ENCODE results near the gene MRPS22. TPM values are rescaled to one million over a fixed set of nuclear protein-coding genes. Genes with fewer than 3 reads are reported as not detected.

The MRPS22 gene
- total and polyA plus RNA-seq, 4 donors, result 33.2 to 44.7 (median 40.2) TPM

GRCh38 chr3:139355476-139355875, 11.7 kb downstream of the MRPS22 start:
- TF ChIP-seq CTCF (IDR thresholded peaks at IDR 0.05; ENCODE audit: control extremely low read depth, extremely low read depth), result no peak
- Histone ChIP-seq H3K4me3 (no peak overlapping the region), H3K27me3 (ENCODE audit: control insufficient read depth in 3 of 3, insufficient read depth in 3 of 3, low read length in 2 of 3) (no peaks in the 10 kb centered on the region), H3K9me3 (ENCODE audit: control insufficient read depth in 4 of 4, insufficient read depth in 3 of 4, low read length in 3 of 4) (no peaks in the 10 kb centered on the region), H3K9ac (ENCODE audit: insufficient read depth in 1 of 2, low read length in 2 of 2) (no peak overlapping the region), H3K36me3 (ENCODE audit: control insufficient read depth in 4 of 4, insufficient read depth in 4 of 4, low read length in 4 of 4) (peaks cover 37 to 61% (median 54%) of the 10 kb centered on the region in 4 donors), H3K27ac (ENCODE audit: low read depth in 1 of 2, low read length in 1 of 2) (no peak overlapping the region), H3K4me1 (ENCODE audit: control insufficient read depth in 5 of 5, insufficient read depth in 5 of 5, low read length in 5 of 5) (peaks cover 0 to 2% (median 0%) of the 10 kb centered on the region in 5 donors)
- DNase-seq (peak in 1 of 3 donors; percentile 9), ATAC-seq (ENCODE audit: insufficient read depth, low FRiP score) (no peak)
- WGBS, 2 donors, result 71 to 85% methylated on average over 4 of the region's 4 CpGs

- Histone ChIP-seq H3K4me1 (ENCODE audit: control insufficient read depth in 5 of 5, insufficient read depth in 5 of 5, low read length in 5 of 5) (peaks cover 0 to 5% (median 2%) of the 10 kb centered on the region in 5 donors), H3K4me3 (no peak overlapping the region), H3K27me3 (ENCODE audit: control insufficient read depth in 3 of 3, insufficient read depth in 3 of 3, low read length in 2 of 3) (no peaks in the 10 kb centered on the region), H3K36me3 (ENCODE audit: control insufficient read depth in 4 of 4, insufficient read depth in 4 of 4, low read length in 4 of 4) (peaks cover 37 to 60% (median 58%) of the 10 kb centered on the region in 4 donors), H3K9ac (ENCODE audit: insufficient read depth in 1 of 2, low read length in 2 of 2) (no peak overlapping the region), H3K9me3 (ENCODE audit: control insufficient read depth in 4 of 4, insufficient read depth in 3 of 4, low read length in 3 of 4) (no peaks in the 10 kb centered on the region), H3K27ac (ENCODE audit: low read depth in 1 of 2, low read length in 1 of 2) (peak overlapping the region in 1 of 2 donors; percentile 33)
- DNase-seq (no peak), ATAC-seq (ENCODE audit: insufficient read depth, low FRiP score) (no peak)
- no peak for TF ChIP-seq CTCF (IDR thresholded peaks at IDR 0.05; ENCODE audit: control extremely low read depth, extremely low read depth)
- 24 to 44% methylated on average over 1 of the region's 1 CpG for WGBS, 2 donors
These were observed 12.1 kb downstream of the MRPS22 start for GRCh38 chr3:139355891-139356290.

- H3K4me1 ChIP-seq (ENCODE audit: control insufficient read depth in 5 of 5, insufficient read depth in 5 of 5, low read length in 5 of 5), result peaks cover 0 to 8% (median 2%) of the 10 kb centered on the region in 5 donors
- no peaks in the 10 kb centered on the region for H3K9me3 ChIP-seq (ENCODE audit: control insufficient read depth in 4 of 4, insufficient read depth in 3 of 4, low read length in 3 of 4)
- no peak for TF ChIP-seq CTCF (IDR thresholded peaks at IDR 0.05; ENCODE audit: control extremely low read depth, extremely low read depth)
- no peak overlapping the region for H3K9ac ChIP-seq (ENCODE audit: insufficient read depth in 1 of 2, low read length in 2 of 2)
- H3K27me3 ChIP-seq (ENCODE audit: control insufficient read depth in 3 of 3, insufficient read depth in 3 of 3, low read length in 2 of 3), result no peaks in the 10 kb centered on the region
- no peak overlapping the region for H3K4me3 ChIP-seq
- H3K36me3 ChIP-seq (ENCODE audit: control insufficient read depth in 4 of 4, insufficient read depth in 4 of 4, low read length in 4 of 4), result peaks cover 35 to 58% (median 53%) of the 10 kb centered on the region in 4 donors
- ATAC-seq (ENCODE audit: insufficient read depth, low FRiP score), result no peak
- no peak overlapping the region for H3K27ac ChIP-seq (ENCODE audit: low read depth in 1 of 2, low read length in 1 of 2)
- 86 to 90% methylated on average over 4 of the region's 4 CpGs for WGBS, 2 donors
- DNase-seq, result no peak
These were observed 14.1 kb downstream of the MRPS22 start for GRCh38 chr3:139357899-139358298.
